IPS-18a (cell line): ENCODE data around the gene HERC6.
"Not testable (repeated sequence)": the region's sequence is repeated elsewhere in the genome, so short reads cannot be mapped to it uniquely, and the experiment has no call there.

Experiments
- H3K27ac ChIP-seq: one replicate; pipeline ENCODE4 v1.5.1; 2013; ENCODE audit warnings: low read length
- H3K27me3 ChIP-seq: one replicate; pipeline ENCODE4 v1.6.1; 2013; ENCODE audit warnings: mild to moderate bottlenecking, low read length; ENCODE audit not compliant: control insufficient read depth, insufficient read depth
- H3K36me3 ChIP-seq: one replicate; pipeline ENCODE4 v1.6.1; 2013; ENCODE audit warnings: low read depth, low read length; ENCODE audit not compliant: control insufficient read depth
- H3K4me1 ChIP-seq: one replicate; pipeline ENCODE4 v1.6.1; 2013; ENCODE audit warnings: low read depth, low read length; ENCODE audit not compliant: control insufficient read depth
- H3K4me3 ChIP-seq: one replicate; pipeline ENCODE4 v1.5.1; 2013; ENCODE audit warnings: low read length
- H3K9ac ChIP-seq: one replicate; pipeline ENCODE4 v1.6.1; 2013; ENCODE audit warnings: mild to moderate bottlenecking, low read length, moderate library complexity
- H3K9me3 ChIP-seq: one replicate; pipeline ENCODE4 v1.6.1; 2013; ENCODE audit warnings: low read depth, low read length; ENCODE audit not compliant: control insufficient read depth

Gene HERC6

DNA sequence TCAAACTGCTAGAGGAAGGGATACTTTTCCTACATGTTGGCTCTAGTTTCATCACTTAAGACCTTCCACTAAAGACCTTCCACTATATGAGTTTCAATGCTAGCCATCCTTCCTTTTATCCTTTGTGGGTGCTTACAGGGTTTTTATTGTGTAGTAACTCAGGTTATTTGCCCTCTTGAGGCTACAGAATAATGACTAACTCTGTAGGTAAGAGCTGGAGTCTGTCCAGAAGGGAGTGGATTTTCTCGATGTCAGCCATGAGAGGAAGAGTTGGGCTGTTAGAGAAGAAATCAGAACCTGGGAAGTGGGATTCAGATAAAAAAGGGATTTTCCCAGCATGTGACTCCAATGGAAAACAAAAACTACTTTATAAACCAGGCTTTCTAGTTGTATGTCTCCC, 50.7 kb downstream of the HERC6 start:
- H3K36me3 ChIP-seq, result no peaks in the 10 kb centered on the region
- H3K9me3 ChIP-seq, result no peaks in the 10 kb centered on the region
- no peaks in the 10 kb centered on the region for H3K27me3 ChIP-seq
- no peak overlapping the region for H3K4me3 ChIP-seq
- no peaks in the 10 kb centered on the region for H3K4me1 ChIP-seq
- no peak overlapping the region for H3K9ac ChIP-seq
- H3K27ac ChIP-seq, result no peak overlapping the region

DNA sequence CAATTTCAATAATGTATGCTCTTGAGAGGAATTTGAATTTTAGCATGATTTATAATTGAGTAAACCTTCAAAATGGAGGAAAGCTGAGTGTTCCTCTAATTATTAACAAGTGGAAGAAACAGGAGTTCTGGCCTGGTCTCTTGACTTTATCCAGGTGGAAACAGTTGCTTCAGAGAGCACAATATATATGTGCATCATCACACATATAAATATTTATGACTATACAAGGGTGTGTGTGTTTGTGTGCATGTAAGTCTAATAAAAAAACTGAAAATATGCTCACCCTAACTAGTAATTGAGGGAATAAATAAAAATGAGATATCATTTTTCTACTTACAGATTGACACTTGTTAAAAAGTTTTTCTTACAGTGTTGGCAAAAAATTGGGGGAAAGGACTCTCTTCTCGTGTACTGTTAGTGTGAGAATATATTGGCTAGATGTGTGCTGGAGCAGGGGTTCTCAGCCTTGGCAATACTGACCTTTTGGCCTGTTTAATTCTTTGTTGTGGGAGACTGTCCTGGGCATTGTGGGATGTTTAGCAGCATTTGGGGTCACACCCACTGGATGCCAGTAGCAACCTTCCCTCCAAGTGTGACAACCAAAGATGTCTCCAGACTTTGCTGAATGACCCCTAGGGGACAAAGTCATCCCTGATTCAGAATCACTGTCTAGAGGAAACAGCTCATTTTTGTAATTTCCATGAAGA, 57.5 kb downstream of the HERC6 start:
- H3K4me1 ChIP-seq, result peaks cover 7% of the 10 kb centered on the region
- no peaks in the 10 kb centered on the region for H3K9me3 ChIP-seq
- H3K27ac ChIP-seq, result no peak overlapping the region
- no peaks in the 10 kb centered on the region for H3K36me3 ChIP-seq
- no peak overlapping the region for H3K9ac ChIP-seq
- H3K27me3 ChIP-seq, result no peaks in the 10 kb centered on the region
- no peak overlapping the region for H3K4me3 ChIP-seq

DNA sequence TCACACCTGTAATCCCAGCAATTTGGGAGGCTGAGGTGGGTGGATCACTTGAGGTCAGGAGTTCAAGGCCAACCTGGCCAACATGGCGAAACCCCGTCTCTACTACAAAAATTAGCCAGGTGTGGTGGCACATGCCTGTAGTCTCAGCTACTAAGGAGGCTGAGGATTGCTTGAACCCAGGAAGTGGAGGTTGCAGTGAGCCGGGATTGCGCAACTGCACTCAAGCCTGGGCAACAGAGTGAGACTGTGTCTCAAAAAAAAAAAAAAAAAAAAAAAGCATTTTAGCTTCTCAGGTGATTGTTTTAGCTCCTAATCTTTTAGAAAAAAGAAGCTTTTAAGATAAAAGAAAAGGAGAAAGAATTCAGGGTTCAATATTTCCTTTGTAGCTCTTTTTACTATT, 59.2 kb downstream of the HERC6 start:
- not testable (repeated sequence) for H3K4me1 ChIP-seq, H3K9me3 ChIP-seq, H3K36me3 ChIP-seq, H3K27ac ChIP-seq, H3K4me3 ChIP-seq, H3K9ac ChIP-seq, H3K27me3 ChIP-seq

DNA sequence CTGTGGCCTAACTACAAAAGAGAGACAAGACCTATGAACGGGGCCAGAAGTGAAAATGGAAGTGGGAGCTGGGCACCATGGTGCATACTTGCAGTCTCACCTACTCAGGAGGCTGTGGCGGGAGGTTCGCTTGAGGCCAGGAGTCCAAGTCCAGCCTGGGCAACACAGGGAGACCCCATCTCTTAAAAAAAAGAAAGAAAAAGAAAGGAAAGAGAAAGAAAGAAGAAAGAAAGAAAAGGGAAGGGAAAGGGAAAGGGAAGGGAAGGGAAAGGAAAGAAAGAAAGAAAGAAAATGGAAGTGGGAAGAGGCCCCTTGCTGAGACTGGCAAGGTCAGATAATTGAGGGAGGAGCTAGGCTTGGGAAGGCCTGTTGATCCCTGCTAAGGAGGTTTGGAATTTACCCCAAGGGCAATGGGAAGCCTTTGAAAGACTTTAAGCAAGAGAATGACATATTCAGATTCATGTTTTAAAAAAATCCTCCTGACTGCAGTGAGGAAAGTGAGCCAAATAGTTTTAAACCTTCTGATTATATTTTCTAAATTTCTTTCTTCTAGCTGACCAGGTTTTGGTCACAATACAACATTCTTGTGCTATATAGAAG, 60.6 kb downstream of the HERC6 start:
- Histone ChIP-seq H3K27me3 (no peaks in the 10 kb centered on the region), H3K4me1 (peaks cover 12% of the 10 kb centered on the region), H3K9ac (no peak overlapping the region), H3K36me3 (no peaks in the 10 kb centered on the region), H3K4me3 (no peak overlapping the region), H3K27ac (no peak overlapping the region), H3K9me3 (no peaks in the 10 kb centered on the region)

DNA sequence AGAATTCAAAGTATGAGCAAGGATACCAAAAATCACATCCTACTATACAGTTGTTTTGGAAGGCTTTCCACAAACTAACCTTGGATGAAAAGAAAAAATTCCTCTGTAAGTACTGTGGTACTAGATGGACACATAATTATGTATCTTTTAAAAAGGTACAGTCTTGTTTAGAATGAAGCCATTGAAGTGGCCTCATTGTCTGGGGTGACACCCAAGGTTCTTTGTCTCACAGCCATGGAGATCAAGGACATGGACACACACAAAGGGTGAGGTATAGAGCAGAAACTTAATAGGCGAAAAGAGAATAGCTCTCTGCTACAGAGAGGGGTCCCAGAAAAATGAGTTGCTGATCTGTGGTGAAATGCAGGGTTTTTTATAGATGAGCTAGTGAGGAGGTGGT, 61.5 kb downstream of the HERC6 start:
- peaks cover 12% of the 10 kb centered on the region for H3K4me1 ChIP-seq
- no peak overlapping the region for H3K27ac ChIP-seq
- no peaks in the 10 kb centered on the region for H3K9me3 ChIP-seq
- no peaks in the 10 kb centered on the region for H3K36me3 ChIP-seq
- no peaks in the 10 kb centered on the region for H3K27me3 ChIP-seq
- H3K4me3 ChIP-seq, result no peak overlapping the region
- no peak overlapping the region for H3K9ac ChIP-seq

DNA sequence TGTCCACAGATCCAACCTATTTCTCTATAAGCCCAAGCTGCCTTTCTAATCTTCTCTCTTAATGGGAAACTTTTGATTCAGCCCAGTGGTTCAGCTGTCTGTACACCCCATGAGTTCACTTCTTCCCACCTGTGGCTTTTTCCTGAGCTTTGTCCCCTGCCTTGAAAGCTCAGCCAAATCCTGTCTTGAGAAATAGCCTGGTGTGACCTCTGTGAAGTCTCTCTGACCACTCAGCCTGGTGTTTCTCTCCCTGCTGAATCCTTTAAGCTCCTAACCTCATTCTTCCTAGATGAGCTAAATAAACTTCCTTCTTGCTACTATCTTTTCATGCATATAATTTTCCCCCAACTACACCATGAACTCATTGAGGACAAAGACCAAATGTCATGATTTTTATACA, 63.0 kb downstream of the HERC6 start:
- H3K9ac ChIP-seq, result no peak overlapping the region
- H3K9me3 ChIP-seq, result no peaks in the 10 kb centered on the region
- peaks cover 12% of the 10 kb centered on the region for H3K4me1 ChIP-seq
- no peaks in the 10 kb centered on the region for H3K36me3 ChIP-seq
- no peak overlapping the region for H3K27ac ChIP-seq
- no peak overlapping the region for H3K4me3 ChIP-seq
- no peaks in the 10 kb centered on the region for H3K27me3 ChIP-seq

DNA sequence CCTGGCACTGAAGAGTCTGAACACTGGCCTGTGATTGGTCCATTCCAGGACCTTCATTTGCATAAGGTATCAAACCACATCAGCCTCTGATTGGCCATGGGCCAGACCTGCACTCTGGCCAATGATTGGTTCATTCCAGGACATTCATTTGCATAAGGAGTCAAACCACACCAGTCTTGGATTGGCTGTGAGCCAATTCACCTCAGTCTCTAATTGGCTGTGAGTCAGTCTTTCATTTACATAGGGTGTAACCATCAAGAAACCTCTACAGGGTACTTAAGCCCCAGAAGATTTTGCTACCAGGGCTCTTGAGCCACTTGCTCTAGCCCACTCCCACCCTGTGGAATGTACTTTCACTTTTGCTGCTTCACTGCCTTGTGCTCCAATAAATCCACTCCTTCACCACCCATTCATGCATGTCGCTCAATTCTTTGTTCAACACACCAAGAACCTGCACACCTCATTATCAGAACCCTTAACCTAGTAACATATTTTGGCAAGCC, 64.1 kb downstream of the HERC6 start:
- Histone ChIP-seq H3K27me3 (no peaks in the 10 kb centered on the region), H3K9me3 (no peaks in the 10 kb centered on the region), H3K27ac (no peak overlapping the region), H3K4me1 (peaks cover 12% of the 10 kb centered on the region), H3K4me3 (no peak overlapping the region), H3K36me3 (no peaks in the 10 kb centered on the region), H3K9ac (no peak overlapping the region)

DNA sequence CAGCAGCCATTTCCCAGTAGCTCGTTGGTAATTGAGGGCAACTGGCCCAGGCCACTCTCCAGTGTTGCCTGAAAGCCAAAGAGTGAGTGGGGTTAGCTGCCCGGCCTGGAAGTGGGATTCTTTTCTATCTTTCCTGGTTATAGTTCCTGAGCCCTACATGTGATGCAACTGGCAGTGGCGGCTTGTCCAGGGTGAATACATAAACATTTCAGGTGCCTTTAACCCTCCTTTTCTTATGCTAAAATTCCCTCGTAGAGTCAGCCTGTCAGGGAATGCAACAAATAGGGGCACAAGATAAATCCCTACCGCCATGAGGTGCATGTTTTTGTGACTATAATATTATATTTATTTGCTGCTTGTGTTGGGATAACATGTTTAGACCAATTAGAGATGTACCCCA, 64.8 kb downstream of the HERC6 start:
- no peaks in the 10 kb centered on the region for H3K36me3 ChIP-seq
- peaks cover 12% of the 10 kb centered on the region for H3K4me1 ChIP-seq
- H3K27ac ChIP-seq, result no peak overlapping the region
- H3K27me3 ChIP-seq, result no peaks in the 10 kb centered on the region
- no peak overlapping the region for H3K9ac ChIP-seq
- H3K9me3 ChIP-seq, result no peaks in the 10 kb centered on the region
- H3K4me3 ChIP-seq, result no peak overlapping the region

DNA sequence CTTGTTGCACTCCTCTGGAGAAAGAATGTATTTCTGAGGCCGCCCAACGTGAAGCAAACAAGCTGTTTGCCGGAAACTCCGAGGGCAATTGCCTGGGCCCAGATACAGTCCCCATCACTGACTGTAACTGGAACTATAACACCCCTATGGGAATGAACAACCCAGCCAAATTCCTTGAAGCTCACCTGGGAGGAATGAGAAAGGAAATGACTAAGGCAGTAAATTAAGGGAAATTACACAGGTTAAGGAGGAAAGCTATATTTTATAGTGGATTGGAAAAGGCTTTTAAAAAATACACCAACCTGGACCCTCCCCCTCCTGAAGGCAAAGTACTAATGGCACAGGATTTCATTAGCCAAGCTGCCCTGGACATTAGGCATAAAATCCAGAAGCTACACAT, 66.6 kb downstream of the HERC6 start:
- no peaks in the 10 kb centered on the region for H3K27me3 ChIP-seq
- no peak overlapping the region for H3K27ac ChIP-seq
- H3K36me3 ChIP-seq, result no peaks in the 10 kb centered on the region
- no peaks in the 10 kb centered on the region for H3K9me3 ChIP-seq
- no peak overlapping the region for H3K4me3 ChIP-seq
- no peak overlapping the region for H3K9ac ChIP-seq
- H3K4me1 ChIP-seq, result peaks cover 5% of the 10 kb centered on the region

DNA sequence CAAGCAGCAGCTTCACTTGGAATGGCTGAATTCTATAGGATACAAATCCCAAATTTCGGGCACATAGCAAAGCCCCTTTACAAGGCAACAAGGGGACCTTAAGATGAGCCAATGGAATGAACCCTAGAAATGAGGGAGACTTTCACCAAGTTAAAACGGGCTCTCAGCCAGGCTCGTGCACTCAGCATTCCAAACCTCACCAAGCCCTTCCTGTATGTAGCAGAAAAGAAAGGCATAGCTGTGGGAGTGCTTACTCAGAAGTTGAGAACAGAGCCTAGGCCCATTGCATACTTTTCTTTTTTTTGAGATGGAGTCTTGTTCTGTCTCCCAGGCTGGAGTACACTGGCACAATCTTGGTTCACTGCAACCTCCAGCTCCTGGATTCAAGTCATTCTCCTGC, 67.5 kb downstream of the HERC6 start:
- Histone ChIP-seq H3K27me3 (no peaks in the 10 kb centered on the region), H3K9ac (no peak overlapping the region), H3K4me1 (peaks cover 5% of the 10 kb centered on the region), H3K36me3 (no peaks in the 10 kb centered on the region), H3K27ac (no peak overlapping the region), H3K9me3 (no peaks in the 10 kb centered on the region), H3K4me3 (no peak overlapping the region)

DNA sequence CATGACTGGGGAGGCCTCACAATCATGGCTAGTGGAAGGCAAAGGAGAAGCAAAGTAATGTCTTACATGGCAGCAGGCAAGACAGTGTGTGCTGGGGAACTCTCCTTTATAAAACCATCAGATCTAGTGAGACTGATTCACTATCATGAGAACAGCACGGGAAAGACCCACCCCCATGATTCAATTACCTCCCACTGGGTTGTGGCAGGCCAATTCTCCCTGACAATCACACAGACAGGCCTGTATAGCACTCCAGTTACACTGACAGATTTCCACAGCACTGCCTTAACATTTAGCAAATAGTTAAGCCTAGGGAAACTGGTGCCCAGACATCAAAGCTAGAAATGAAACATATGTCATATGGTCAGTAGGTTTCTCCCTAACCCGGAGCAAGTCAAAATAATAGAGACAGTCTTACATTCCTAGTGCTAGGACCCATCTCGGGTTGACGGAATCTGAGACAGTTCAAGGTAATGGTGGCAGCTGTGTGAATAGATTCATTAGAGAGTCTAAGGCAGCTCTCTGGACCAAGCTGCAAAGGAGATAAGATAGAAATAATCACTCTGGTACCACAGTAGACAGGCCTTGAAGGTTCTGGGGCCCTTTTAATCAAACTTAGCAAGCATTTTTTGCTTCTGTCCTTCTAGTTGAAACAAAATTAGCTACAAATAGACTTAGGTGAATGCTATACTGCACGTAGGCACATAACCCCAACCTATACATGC, 68.9 kb downstream of the HERC6 start:
- H3K9ac ChIP-seq, result no peak overlapping the region
- H3K4me3 ChIP-seq, result no peak overlapping the region
- no peak overlapping the region for H3K27ac ChIP-seq
- peaks cover 5% of the 10 kb centered on the region for H3K4me1 ChIP-seq
- H3K9me3 ChIP-seq, result no peaks in the 10 kb centered on the region
- no peaks in the 10 kb centered on the region for H3K27me3 ChIP-seq
- no peaks in the 10 kb centered on the region for H3K36me3 ChIP-seq
